SH-SY5Y (cell line): ENCODE data around the gene TUG1.

Experiments used
- GATA2 ChIP-seq: IDR thresholded peaks from 2 replicates; pipeline ENCODE4 v1.6.1; 2011; ENCODE audit warnings: mild to moderate bottlenecking, low read depth, low read length
- GATA3 ChIP-seq: IDR thresholded peaks from 2 replicates; pipeline ENCODE4 v1.6.1; 2011; ENCODE audit warnings: low read depth, mild to moderate bottlenecking, low read length, moderate library complexity

The TUG1 gene

GRCh38 chr22:30969532-30970355 is 679 bp downstream of the TUG1 start:
- TF ChIP-seq GATA2 = no peak
- TF ChIP-seq GATA3 = no peak

- TF ChIP-seq GATA3 = no peak
- TF ChIP-seq GATA2 = no peak
These were observed 1.3 kb downstream of the TUG1 start for GRCh38 chr22:30970356-30970746.

GRCh38 chr22:30978304-30978962 is 9.4 kb downstream of the TUG1 start:
- TF ChIP-seq GATA2 (no peak), GATA3 (no peak)

GRCh38 chr22:30979932-30980331 is 10.9 kb downstream of the TUG1 start:
- no peak for TF ChIP-seq GATA2
- TF ChIP-seq GATA3 = no peak

GRCh38 chr22:30982512-30982911 is 13.4 kb downstream of the TUG1 start:
- TF ChIP-seq GATA2 = no peak
- TF ChIP-seq GATA3 = no peak

- no peak for TF ChIP-seq GATA2
- TF ChIP-seq GATA3 = no peak
These were observed 15.3 kb downstream of the TUG1 start for GRCh38 chr22:30984317-30984716.

- no peak for TF ChIP-seq GATA3
- TF ChIP-seq GATA2 = no peak
These were observed 16.6 kb downstream of the TUG1 start for GRCh38 chr22:30985561-30986208.

GRCh38 chr22:30989474-30989873 is 20.4 kb downstream of the TUG1 start:
- TF ChIP-seq GATA3 (no peak), GATA2 (no peak)

GRCh38 chr22:30990690-30991089 is 21.6 kb downstream of the TUG1 start:
- no peak for TF ChIP-seq GATA2
- TF ChIP-seq GATA3 = no peak

- TF ChIP-seq GATA3 (no peak), GATA2 (no peak)
These were observed 23.5 kb downstream of the TUG1 start for GRCh38 chr22:30992565-30992964.

GRCh38 chr22:30994960-30995359 is 25.9 kb downstream of the TUG1 start:
- TF ChIP-seq GATA3 (no peak), GATA2 (no peak)

GRCh38 chr22:30996462-30996861 is 27.4 kb downstream of the TUG1 start:
- TF ChIP-seq GATA2 (no peak), GATA3 (no peak)

GRCh38 chr22:30998329-30998728 is 29.3 kb downstream of the TUG1 start:
- TF ChIP-seq GATA2 (no peak), GATA3 (no peak)

- TF ChIP-seq GATA3 (no peak), GATA2 (no peak)
These were observed 32.2 kb downstream of the TUG1 start for GRCh38 chr22:31001124-31001770.
